ENCODE measurements around the gene PYDC2. TPM values are rescaled to one million over a fixed set of nuclear protein-coding genes. Genes with fewer than 3 reads are reported as not detected.

Gene PYDC2
- total RNA-seq, 1 donor: not detected

- TF ChIP-seq CTCF (IDR thresholded peaks at IDR 0.05; ENCODE audit: extremely low read depth, low read depth, low read length): no peak
- no peak overlapping the region for H3K4me2 ChIP-seq (ENCODE audit: insufficient read depth, low read length)
- no peak overlapping the region for H3K27ac ChIP-seq (ENCODE audit: low read depth, low read length)
- H3K4me1 ChIP-seq (ENCODE audit: insufficient read depth, low read length): no peaks in the 10 kb centered on the region
- no peaks in the 10 kb centered on the region for H3K9me3 ChIP-seq (ENCODE audit: low read depth, low read length)
- H3K36me3 ChIP-seq (ENCODE audit: insufficient read depth, low read length): no peaks in the 10 kb centered on the region
- H3K4me3 ChIP-seq (ENCODE audit: insufficient read depth, low read length): no peak overlapping the region
- no peak overlapping the region for H2AFZ ChIP-seq (ENCODE audit: low read length)
- H3K27me3 ChIP-seq (ENCODE audit: insufficient read depth, low read length): no peaks in the 10 kb centered on the region
- no peak for DNase-seq (ENCODE audit: insufficient read length, low spot score, missing footprints)
- H4K20me1 ChIP-seq (ENCODE audit: insufficient read depth, low read length): no peaks in the 10 kb centered on the region
- H3K79me2 ChIP-seq (ENCODE audit: insufficient read depth, low read length): no peaks in the 10 kb centered on the region
Measured at GRCh38 chr3:191431160-191431822, 29.7 kb upstream of the PYDC2 start.

DNA sequence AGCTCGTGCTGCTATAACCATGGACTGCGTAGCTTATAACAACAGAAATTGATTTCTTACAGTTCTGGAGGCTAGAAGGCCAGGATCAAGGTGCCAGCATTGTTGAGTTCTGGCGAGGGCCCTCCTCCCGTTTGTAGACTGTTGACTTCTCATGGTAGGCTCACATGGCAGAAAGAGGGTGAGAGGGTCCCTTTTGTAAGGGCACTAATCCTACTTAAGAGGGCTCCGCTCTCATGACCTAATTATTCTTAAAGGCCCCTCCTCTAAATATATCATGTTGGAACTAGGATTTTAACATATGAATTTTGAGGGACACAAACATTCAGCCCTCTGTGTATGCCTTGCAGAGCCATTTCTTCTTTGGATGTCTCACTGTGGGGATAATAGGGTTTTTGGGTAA is 28.8 kb upstream of the PYDC2 start:
- Histone ChIP-seq H3K4me3 (ENCODE audit: insufficient read depth, low read length) (no peak overlapping the region), H2AFZ (ENCODE audit: low read length) (no peak overlapping the region), H3K27me3 (ENCODE audit: insufficient read depth, low read length) (no peaks in the 10 kb centered on the region), H3K27ac (ENCODE audit: low read depth, low read length) (no peak overlapping the region), H3K79me2 (ENCODE audit: insufficient read depth, low read length) (no peaks in the 10 kb centered on the region), H3K9me3 (ENCODE audit: low read depth, low read length) (no peaks in the 10 kb centered on the region), H4K20me1 (ENCODE audit: insufficient read depth, low read length) (no peaks in the 10 kb centered on the region), H3K4me1 (ENCODE audit: insufficient read depth, low read length) (no peaks in the 10 kb centered on the region), H3K4me2 (ENCODE audit: insufficient read depth, low read length) (no peak overlapping the region), H3K36me3 (ENCODE audit: insufficient read depth, low read length) (no peaks in the 10 kb centered on the region)
- no peak for TF ChIP-seq CTCF (IDR thresholded peaks at IDR 0.05; ENCODE audit: extremely low read depth, low read depth, low read length)
- no peak for DNase-seq (ENCODE audit: insufficient read length, low spot score, missing footprints)

GRCh38 chr3:191434024-191434423 is 26.9 kb upstream of the PYDC2 start:
- no peak overlapping the region for H3K4me2 ChIP-seq (ENCODE audit: insufficient read depth, low read length)
- no peaks in the 10 kb centered on the region for H3K27me3 ChIP-seq (ENCODE audit: insufficient read depth, low read length)
- DNase-seq (ENCODE audit: insufficient read length, low spot score, missing footprints): no peak
- no peaks in the 10 kb centered on the region for H3K36me3 ChIP-seq (ENCODE audit: insufficient read depth, low read length)
- H2AFZ ChIP-seq (ENCODE audit: low read length): no peak overlapping the region
- no peaks in the 10 kb centered on the region for H3K79me2 ChIP-seq (ENCODE audit: insufficient read depth, low read length)
- H4K20me1 ChIP-seq (ENCODE audit: insufficient read depth, low read length): no peaks in the 10 kb centered on the region
- H3K4me1 ChIP-seq (ENCODE audit: insufficient read depth, low read length): no peaks in the 10 kb centered on the region
- no peaks in the 10 kb centered on the region for H3K9me3 ChIP-seq (ENCODE audit: low read depth, low read length)
- H3K27ac ChIP-seq (ENCODE audit: low read depth, low read length): no peak overlapping the region
- no peak for TF ChIP-seq CTCF (IDR thresholded peaks at IDR 0.05; ENCODE audit: extremely low read depth, low read depth, low read length)
- H3K4me3 ChIP-seq (ENCODE audit: insufficient read depth, low read length): no peak overlapping the region

- no peaks in the 10 kb centered on the region for H3K27me3 ChIP-seq (ENCODE audit: insufficient read depth, low read length)
- TF ChIP-seq CTCF (IDR thresholded peaks at IDR 0.05; ENCODE audit: extremely low read depth, low read depth, low read length): no peak
- H4K20me1 ChIP-seq (ENCODE audit: insufficient read depth, low read length): no peaks in the 10 kb centered on the region
- no peaks in the 10 kb centered on the region for H3K36me3 ChIP-seq (ENCODE audit: insufficient read depth, low read length)
- H3K27ac ChIP-seq (ENCODE audit: low read depth, low read length): no peak overlapping the region
- H3K4me2 ChIP-seq (ENCODE audit: insufficient read depth, low read length): no peak overlapping the region
- no peak overlapping the region for H3K4me3 ChIP-seq (ENCODE audit: insufficient read depth, low read length)
- no peaks in the 10 kb centered on the region for H3K9me3 ChIP-seq (ENCODE audit: low read depth, low read length)
- no peak for DNase-seq (ENCODE audit: insufficient read length, low spot score, missing footprints)
- no peak overlapping the region for H2AFZ ChIP-seq (ENCODE audit: low read length)
- no peaks in the 10 kb centered on the region for H3K4me1 ChIP-seq (ENCODE audit: insufficient read depth, low read length)
- no peaks in the 10 kb centered on the region for H3K79me2 ChIP-seq (ENCODE audit: insufficient read depth, low read length)
Measured at GRCh38 chr3:191435981-191436380, 25.0 kb upstream of the PYDC2 start.
